ENCODE measurements around the gene CTNNA2.

CTNNA2 gene

DNA sequence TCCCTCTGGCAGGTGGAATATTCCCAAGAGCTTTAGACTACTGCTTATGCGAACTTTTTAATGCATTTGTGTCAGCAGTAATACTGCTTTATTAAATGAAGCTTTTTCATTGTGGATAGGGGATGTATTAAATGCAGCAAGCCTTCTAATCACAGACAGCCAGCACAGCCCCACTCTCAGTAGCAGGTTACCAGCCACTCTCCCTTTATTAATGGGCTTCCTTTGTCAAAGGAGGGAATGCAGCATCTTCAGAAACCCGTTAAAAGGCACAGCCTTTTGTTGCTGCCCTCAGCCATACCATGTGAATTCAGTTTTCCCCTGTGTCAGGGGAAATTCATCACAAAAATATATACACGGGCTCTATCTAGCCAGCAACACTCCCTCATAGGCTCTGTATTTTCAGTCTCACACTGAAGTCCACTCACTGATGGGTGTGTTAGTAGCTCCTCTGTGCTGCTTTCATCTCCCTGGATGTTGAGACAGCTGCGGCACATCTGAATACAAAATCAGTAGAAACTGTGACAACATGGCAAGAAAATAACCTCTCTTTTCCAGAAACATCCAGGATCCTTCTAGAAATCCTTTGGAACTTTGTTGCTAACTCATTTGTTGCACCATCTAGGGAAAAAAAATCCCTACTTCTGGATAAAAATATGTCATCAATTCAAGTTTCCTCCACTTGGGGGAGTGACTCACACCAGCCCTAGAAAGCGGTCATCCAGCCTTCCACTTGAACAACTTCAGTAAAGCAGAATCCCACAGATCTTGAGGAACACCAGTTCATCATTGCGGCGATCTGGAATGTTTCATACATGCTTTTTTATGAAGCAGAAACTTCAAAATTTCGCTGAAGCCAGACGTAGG is 743.3 kb downstream of the CTNNA2 start:
- Histone ChIP-seq H3K4me3 (no peak overlapping the region), H3K36me3 (no peaks in the 10 kb centered on the region), H3K4me1 (peaks cover 0 to 22% (median 18%) of the 10 kb centered on the region in 10 experiments; a peak in 14 of 20 replicates), H3K27me3 (no peaks in the 10 kb centered on the region), H3K4me2 (peak overlapping the region in 10 of 11 experiments; percentile 2 to 55 (median 35); a peak in 13 of 22 replicates), H3K9me3 (replicated peaks in 1 of 11) (peaks cover 0 to 19% (median 7%) of the 10 kb centered on the region in 11 experiments; a peak in 10 of 22 replicates), H4K20me1 (no peaks in the 10 kb centered on the region), H3K27ac (no peak overlapping the region), H3K9ac (no peak overlapping the region)
- TF ChIP-seq Cebpa-rat (IDR thresholded peaks at IDR 0.05): no peak

DNA sequence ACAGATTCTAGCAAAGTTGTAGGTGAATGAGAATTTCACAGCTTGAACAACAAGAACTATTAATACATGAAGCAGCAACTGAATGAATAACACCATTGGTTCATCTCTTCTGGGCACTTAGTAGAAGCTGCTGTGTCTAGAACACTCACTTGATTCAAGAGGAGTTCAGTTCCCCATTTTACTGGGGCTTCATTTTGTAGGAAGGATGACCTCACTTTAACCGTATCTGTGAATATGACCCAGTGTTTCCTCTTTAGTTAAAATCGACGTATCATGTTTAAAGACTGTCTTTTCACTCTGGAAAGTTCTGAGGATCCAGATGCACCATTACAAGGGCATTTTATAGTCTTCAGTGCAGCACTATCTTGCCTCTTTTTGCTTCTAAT is 743.9 kb downstream of the CTNNA2 start:
- H4K20me1 ChIP-seq: no peaks in the 10 kb centered on the region
- H3K27me3 ChIP-seq: no peaks in the 10 kb centered on the region
- H3K27ac ChIP-seq: no peak overlapping the region
- H3K4me3 ChIP-seq: no peak overlapping the region
- peak overlapping the region in 8 of 11 experiments; percentile 2 to 52 (median 35); a peak in 6 of 22 replicates for H3K4me2 ChIP-seq
- H3K36me3 ChIP-seq: no peaks in the 10 kb centered on the region
- no peak overlapping the region for H3K9ac ChIP-seq
- peaks cover 0 to 22% (median 18%) of the 10 kb centered on the region in 10 experiments; a peak in 14 of 20 replicates for H3K4me1 ChIP-seq
- H3K9me3 ChIP-seq (replicated peaks in 1 of 11): peaks cover 0 to 13% (median 7%) of the 10 kb centered on the region in 11 experiments; a peak in 8 of 22 replicates
- TF ChIP-seq Cebpa-rat (IDR thresholded peaks at IDR 0.05): no peak

DNA sequence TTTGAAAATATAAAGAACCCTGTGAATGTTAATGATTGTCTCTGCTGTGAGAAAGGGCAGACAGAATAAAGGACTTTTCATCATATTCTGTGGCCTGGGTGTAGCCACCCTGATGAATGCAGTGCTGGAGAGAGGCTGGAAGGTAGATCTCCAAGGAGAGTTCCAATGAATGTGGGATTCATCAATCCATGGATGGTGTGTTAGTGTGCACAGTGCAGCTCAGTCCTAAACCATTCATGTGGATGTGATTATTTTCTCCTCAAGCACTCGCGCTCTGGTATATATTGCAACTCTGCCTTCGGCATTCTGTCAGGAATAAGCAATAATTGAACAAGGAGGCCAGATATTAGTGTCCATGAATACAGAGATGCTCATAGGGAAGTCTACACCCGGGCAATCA is 744.6 kb downstream of the CTNNA2 start:
- no peak overlapping the region for H3K27ac ChIP-seq
- peaks cover 0 to 22% (median 18%) of the 10 kb centered on the region in 10 experiments; a peak in 14 of 20 replicates for H3K4me1 ChIP-seq
- no peaks in the 10 kb centered on the region for H4K20me1 ChIP-seq
- no peak overlapping the region for H3K9ac ChIP-seq
- TF ChIP-seq Cebpa-rat (IDR thresholded peaks at IDR 0.05): no peak
- no peak overlapping the region for H3K4me2 ChIP-seq
- no peaks in the 10 kb centered on the region for H3K27me3 ChIP-seq
- no peaks in the 10 kb centered on the region for H3K36me3 ChIP-seq
- H3K9me3 ChIP-seq (replicated peaks in 1 of 11): peaks cover 0 to 10% (median 6%) of the 10 kb centered on the region in 11 experiments; a peak in 8 of 22 replicates
- H3K4me3 ChIP-seq: no peak overlapping the region

DNA sequence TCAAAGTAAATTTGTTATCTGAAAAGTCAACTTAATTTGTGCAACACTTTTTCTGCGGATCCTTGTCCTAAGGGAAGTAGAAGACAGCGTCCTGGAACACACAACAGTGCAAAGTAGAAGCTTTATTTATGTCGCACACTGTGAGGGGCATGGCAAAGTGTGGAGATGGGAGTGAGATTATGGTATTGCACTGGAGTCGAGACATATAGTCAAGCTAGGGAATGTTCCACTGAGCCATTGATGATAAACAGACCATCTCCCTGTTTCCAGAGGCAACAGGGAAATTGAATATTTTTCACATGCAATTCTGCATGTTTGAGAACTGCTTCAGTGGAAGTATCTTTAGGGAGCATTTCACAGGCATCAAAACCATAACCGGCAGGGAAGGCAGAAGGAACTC is 745.5 kb downstream of the CTNNA2 start:
- no peak overlapping the region for H3K4me2 ChIP-seq
- no peak for TF ChIP-seq Cebpa-rat (IDR thresholded peaks at IDR 0.05)
- H3K9ac ChIP-seq: no peak overlapping the region
- no peaks in the 10 kb centered on the region for H3K36me3 ChIP-seq
- no peaks in the 10 kb centered on the region for H4K20me1 ChIP-seq
- H3K4me1 ChIP-seq: peaks cover 0 to 22% (median 18%) of the 10 kb centered on the region in 10 experiments; a peak in 14 of 20 replicates
- no peak overlapping the region for H3K4me3 ChIP-seq
- peaks cover 0 to 10% (median 0%) of the 10 kb centered on the region in 11 experiments; a peak in 7 of 22 replicates for H3K9me3 ChIP-seq (replicated peaks in 1 of 11)
- H3K27ac ChIP-seq: no peak overlapping the region
- H3K27me3 ChIP-seq: no peaks in the 10 kb centered on the region

DNA sequence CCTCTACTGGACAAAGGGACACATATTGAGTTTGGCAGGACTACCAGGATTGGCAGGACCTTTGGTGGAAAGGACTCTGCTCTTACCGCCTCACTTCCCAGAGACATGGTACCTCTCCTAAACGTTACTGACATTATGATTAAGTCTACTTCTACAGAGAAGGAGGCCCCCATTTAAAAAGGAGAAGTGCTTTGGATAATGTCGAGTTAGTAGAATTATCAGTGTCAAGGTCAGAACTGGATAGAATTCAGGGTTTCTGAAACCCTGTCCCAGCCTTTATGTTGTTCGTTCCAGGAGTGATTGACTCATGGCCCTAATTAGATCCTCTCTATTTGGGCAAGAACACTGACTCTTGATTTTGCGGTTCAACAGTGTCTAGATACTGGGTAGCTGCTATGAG is 745.9 kb downstream of the CTNNA2 start:
- Histone ChIP-seq H3K9me3 (replicated peaks in 1 of 11) (peaks cover 0 to 10% (median 0%) of the 10 kb centered on the region in 11 experiments; a peak in 4 of 22 replicates), H3K27ac (no peak overlapping the region), H3K36me3 (no peaks in the 10 kb centered on the region), H3K4me3 (no peak overlapping the region), H3K27me3 (no peaks in the 10 kb centered on the region), H3K9ac (no peak overlapping the region), H3K4me2 (no peak overlapping the region), H4K20me1 (no peaks in the 10 kb centered on the region), H3K4me1 (peaks cover 0 to 22% (median 18%) of the 10 kb centered on the region in 10 experiments; a peak in 14 of 20 replicates)
- TF ChIP-seq Cebpa-rat (IDR thresholded peaks at IDR 0.05): no peak

DNA sequence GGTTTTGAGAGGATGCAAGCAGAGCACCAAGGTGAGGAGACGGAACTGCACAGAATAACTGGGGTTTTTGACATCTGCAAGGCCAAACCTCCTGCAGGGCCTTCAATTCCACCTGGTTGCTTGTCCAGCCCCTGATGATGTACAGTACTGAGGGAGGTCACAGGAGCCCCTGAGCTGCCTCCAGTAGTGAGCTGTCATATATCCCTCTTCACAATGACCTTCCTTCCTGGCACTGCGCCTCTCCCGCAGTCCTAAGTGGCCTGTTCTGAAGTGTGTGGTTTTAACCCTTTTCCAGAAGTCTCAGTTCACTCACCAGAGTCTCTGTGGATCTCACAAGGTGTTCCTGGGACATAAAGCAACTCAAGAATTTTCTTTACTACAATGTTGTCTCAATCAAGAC is 746.4 kb downstream of the CTNNA2 start:
- no peak for TF ChIP-seq Cebpa-rat (IDR thresholded peaks at IDR 0.05)
- Histone ChIP-seq H3K4me2 (no peak overlapping the region), H3K9ac (no peak overlapping the region), H3K4me1 (peaks cover 0 to 22% (median 18%) of the 10 kb centered on the region in 10 experiments; a peak in 14 of 20 replicates), H3K27me3 (no peaks in the 10 kb centered on the region), H3K36me3 (no peaks in the 10 kb centered on the region), H3K27ac (no peak overlapping the region), H3K4me3 (no peak overlapping the region), H3K9me3 (replicated peaks in 1 of 11) (peaks cover 0 to 10% (median 0%) of the 10 kb centered on the region in 11 experiments; a peak in 4 of 22 replicates), H4K20me1 (no peaks in the 10 kb centered on the region)

DNA sequence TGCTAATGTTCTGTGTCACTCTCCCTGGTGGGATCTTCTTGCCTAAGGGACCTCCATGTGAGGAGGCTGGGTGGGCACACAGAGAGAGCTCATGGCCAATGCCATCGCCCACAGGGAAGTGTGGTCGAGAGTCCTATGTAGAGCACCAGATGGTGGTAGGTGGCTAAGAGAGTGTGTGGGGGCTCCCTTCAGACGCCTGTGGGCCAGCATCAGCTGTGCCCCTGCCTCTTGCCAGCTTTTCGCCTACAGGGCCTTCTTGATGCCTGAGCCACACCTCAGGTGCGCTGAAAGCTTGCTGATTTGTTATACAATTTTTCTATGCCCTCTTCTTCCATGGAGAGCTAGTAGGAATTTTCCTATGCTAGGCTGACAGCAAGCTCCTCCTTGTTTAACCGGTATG is 753.4 kb downstream of the CTNNA2 start:
- Histone ChIP-seq H3K9me3 (replicated peaks in 1 of 11) (peaks cover 0 to 16% (median 8%) of the 10 kb centered on the region in 11 experiments; a peak in 13 of 22 replicates), H3K4me2 (no peak overlapping the region), H3K9ac (no peak overlapping the region), H3K4me3 (no peak overlapping the region), H3K36me3 (no peaks in the 10 kb centered on the region), H3K4me1 (no peaks in the 10 kb centered on the region), H3K27ac (no peak overlapping the region), H3K27me3 (no peaks in the 10 kb centered on the region), H4K20me1 (no peaks in the 10 kb centered on the region)
- TF ChIP-seq Cebpa-rat (IDR thresholded peaks at IDR 0.05): no peak

DNA sequence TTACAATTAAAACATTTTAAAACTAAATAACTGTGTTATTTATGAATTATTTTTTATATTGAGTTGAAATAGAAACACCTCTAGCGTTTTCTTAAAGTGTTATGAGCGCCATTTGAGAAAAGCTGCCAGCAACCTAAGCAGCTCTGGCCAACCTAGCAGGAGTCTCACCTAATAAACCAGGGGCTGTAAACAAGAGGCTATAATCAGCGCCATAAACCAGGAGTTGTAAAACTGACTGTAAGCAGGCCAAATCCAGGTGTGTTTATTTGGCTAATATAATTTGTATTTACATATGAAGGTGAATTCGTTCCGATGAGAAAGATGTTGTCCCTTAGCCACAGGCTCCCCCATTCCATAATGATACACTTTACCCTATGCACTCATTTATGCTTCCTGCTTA is 757.0 kb downstream of the CTNNA2 start:
- no peaks in the 10 kb centered on the region for H4K20me1 ChIP-seq
- no peaks in the 10 kb centered on the region for H3K36me3 ChIP-seq
- no peak overlapping the region for H3K9ac ChIP-seq
- H3K4me1 ChIP-seq: no peaks in the 10 kb centered on the region
- no peak overlapping the region for H3K4me2 ChIP-seq
- no peak for TF ChIP-seq Cebpa-rat (IDR thresholded peaks at IDR 0.05)
- H3K27me3 ChIP-seq: no peaks in the 10 kb centered on the region
- no peak overlapping the region for H3K4me3 ChIP-seq
- H3K27ac ChIP-seq: no peak overlapping the region
- H3K9me3 ChIP-seq (replicated peaks in 1 of 11): peaks cover 0 to 16% (median 8%) of the 10 kb centered on the region in 11 experiments; a peak in 13 of 22 replicates

DNA sequence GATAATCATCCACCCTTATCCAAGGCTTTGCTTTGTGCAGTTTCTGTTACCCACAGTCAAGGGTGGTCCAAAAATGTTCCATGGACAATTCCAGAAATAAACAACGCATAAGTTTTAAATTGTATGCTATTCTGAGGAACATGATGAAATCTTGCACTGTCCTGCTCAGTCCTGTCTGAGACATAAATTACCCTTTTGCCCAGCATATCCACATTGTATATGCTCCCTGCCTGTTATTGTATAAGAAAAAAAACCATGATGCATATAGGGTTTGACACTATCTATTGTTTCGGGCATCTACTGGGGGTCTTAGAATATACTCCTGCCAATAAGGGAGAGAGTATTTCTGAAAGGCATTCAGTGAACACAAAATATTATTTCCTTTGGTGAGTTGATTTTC is 767.7 kb downstream of the CTNNA2 start:
- Histone ChIP-seq H3K9ac (no peak overlapping the region), H3K4me2 (no peak overlapping the region), H3K27ac (no peak overlapping the region), H3K9me3 (replicated peaks in 1 of 11) (peaks cover 0 to 17% (median 10%) of the 10 kb centered on the region in 11 experiments; a peak in 11 of 22 replicates), H3K36me3 (no peaks in the 10 kb centered on the region), H4K20me1 (no peaks in the 10 kb centered on the region), H3K4me1 (no peaks in the 10 kb centered on the region), H3K4me3 (no peak overlapping the region), H3K27me3 (no peaks in the 10 kb centered on the region)
- TF ChIP-seq Cebpa-rat (IDR thresholded peaks at IDR 0.05): no peak
